PFSK-1 (cell line): Measurements from ENCODE around the gene NCAN.

Source experiments
- POLR2AphosphoS5 ChIP-seq: IDR thresholded peaks from 2 replicates; pipeline ENCODE4 v1.6.1; 2012; ENCODE audit warnings: low read depth, mild to moderate bottlenecking, control low read depth, low read length, moderate library complexity
- TAF1 ChIP-seq: IDR thresholded peaks from 2 replicates; pipeline ENCODE4 v1.6.1; 2012; ENCODE audit warnings: low read length, control low read depth, borderline replicate concordance; ENCODE audit not compliant: insufficient read depth

DNA sequence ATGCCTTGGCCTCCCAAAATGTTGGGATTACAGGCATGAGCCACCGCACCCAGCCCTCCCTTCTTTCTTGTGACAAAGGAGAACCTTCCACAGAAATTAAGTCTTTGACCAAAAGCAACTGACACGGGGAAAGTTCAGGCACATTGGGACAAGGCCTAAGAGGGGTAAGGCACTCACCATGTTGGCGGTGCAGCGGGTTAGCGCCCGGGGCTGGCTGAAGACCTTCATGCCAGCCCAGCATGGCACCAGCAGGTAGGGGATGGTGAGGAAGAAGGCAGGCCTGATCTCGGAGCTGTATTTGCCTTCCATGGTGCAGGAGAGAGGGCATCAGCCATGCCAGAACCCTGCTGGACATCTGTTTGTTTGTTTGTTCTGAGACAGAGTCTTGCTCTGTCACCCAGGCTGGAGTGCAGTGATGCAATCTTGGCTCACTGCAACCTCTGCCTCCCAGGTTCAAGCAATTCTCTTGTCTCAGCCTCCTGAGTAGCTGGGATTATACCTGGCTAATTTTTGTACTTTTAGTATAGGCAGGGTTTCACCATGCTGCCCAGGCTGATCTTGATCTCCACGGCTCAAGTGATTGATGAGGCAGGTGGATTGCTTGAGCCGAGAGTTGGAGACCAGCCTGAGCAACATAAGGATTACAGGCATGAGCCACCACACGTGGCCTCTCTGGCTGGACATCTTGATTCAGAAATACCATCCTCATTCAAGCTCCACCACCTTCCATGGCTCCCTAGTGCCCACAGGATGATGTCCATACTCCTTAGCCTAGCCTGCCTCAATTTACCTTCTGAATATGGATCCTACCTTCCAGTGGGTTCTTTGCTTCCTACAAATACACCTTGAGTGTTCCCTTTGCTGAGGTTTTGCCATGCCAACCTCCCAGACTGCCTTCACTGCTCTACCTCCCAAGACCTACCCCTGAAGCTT lies 57.0 kb downstream of the NCAN start:
- TF ChIP-seq POLR2AphosphoS5, result no peak
- no peak for TF ChIP-seq TAF1
